Astrocyte (in vitro differentiated cells and primary cell): ENCODE data around the gene DENND6B. TPM values are rescaled to one million over a fixed set of nuclear protein-coding genes. Genes with fewer than 3 reads are reported as not detected.

ENCODE experiments used
- DNase-seq: peaks from one replicate; pipeline ENCODE4 v3.0.0-alpha.2; 2010; ENCODE audit warnings: low read depth
- FAIRE-seq: peaks from 2 replicates; lab custom pipeline; 2011; peaks lifted over from hg19 to GRCh38; lab: Jason Lieb, UNC
- H2AFZ ChIP-seq: 2 replicates; pipeline ENCODE4 v1.6.0; 2012; ENCODE audit warnings: low read depth, low read length, inconsistent platforms
- H3K27ac ChIP-seq: 2 replicates; pipeline ENCODE4 v1.5.1; 2011; ENCODE audit warnings: low read depth, low read length, inconsistent platforms
- H3K27me3 ChIP-seq: 2 replicates; pipeline ENCODE4 v1.6.0; 2011; ENCODE audit warnings: low read length, inconsistent platforms; ENCODE audit not compliant: insufficient read depth
- H3K36me3 ChIP-seq: 2 replicates; pipeline ENCODE4 v1.5.1; 2011; ENCODE audit warnings: low read length, inconsistent platforms; ENCODE audit not compliant: insufficient read depth
- H3K4me1 ChIP-seq: 2 replicates; pipeline ENCODE4 v1.5.1; 2011; ENCODE audit warnings: low read length, inconsistent platforms; ENCODE audit not compliant: insufficient read depth
- H3K4me2 ChIP-seq: 2 replicates; pipeline ENCODE4 v1.6.0; 2012; ENCODE audit warnings: low read length, inconsistent platforms
- H3K4me3 ChIP-seq: 2 replicates; pipeline ENCODE4 v1.5.1; 2011; ENCODE audit warnings: low read depth, mild to moderate bottlenecking, low read length, inconsistent platforms; ENCODE audit not compliant: insufficient read depth
- H3K79me2 ChIP-seq: 2 replicates; pipeline ENCODE4 v1.6.0; 2012; ENCODE audit warnings: mild to moderate bottlenecking, low read length, inconsistent platforms; ENCODE audit not compliant: insufficient read depth
- H3K9ac ChIP-seq: 2 replicates; pipeline ENCODE4 v1.6.0; 2012; ENCODE audit warnings: mild to moderate bottlenecking, low read length, inconsistent platforms
- H3K9me3 ChIP-seq: 2 replicates; pipeline ENCODE4 v1.5.1; 2012; ENCODE audit warnings: low read depth, mild to moderate bottlenecking, low read length, inconsistent platforms; ENCODE audit not compliant: insufficient read depth
- H4K20me1 ChIP-seq: 2 replicates; pipeline ENCODE4 v1.6.0; 2012; ENCODE audit warnings: low read length, inconsistent platforms; ENCODE audit not compliant: insufficient read depth
- H3K27ac Mint-ChIP-seq: one replicate; pipeline ENCODE4 v1.8.0; 2021; ENCODE audit warnings: mild to moderate bottlenecking, mixed read lengths; ENCODE audit not compliant: unreplicated experiment
- H3K27me3 Mint-ChIP-seq: one replicate; pipeline ENCODE4 v1.8.0; 2021; ENCODE audit warnings: low read depth, mixed read lengths; ENCODE audit not compliant: unreplicated experiment
- H3K36me3 Mint-ChIP-seq: one replicate; pipeline ENCODE4 v1.8.0; 2021; ENCODE audit warnings: low read depth, mixed read lengths; ENCODE audit not compliant: unreplicated experiment
- H3K4me1 Mint-ChIP-seq: one replicate; pipeline ENCODE4 v1.8.0; 2021; ENCODE audit warnings: low read depth, mixed read lengths; ENCODE audit not compliant: unreplicated experiment
- H3K4me3 Mint-ChIP-seq: one replicate; pipeline ENCODE4 v1.8.0; 2021; ENCODE audit warnings: mild to moderate bottlenecking, moderate library complexity, mixed read lengths; ENCODE audit not compliant: unreplicated experiment
- H3K9me3 Mint-ChIP-seq: one replicate; pipeline ENCODE4 v1.8.0; 2021; ENCODE audit warnings: mild to moderate bottlenecking, mixed read lengths; ENCODE audit not compliant: unreplicated experiment
- CTCF ChIP-seq: IDR thresholded peaks from 2 replicates; pipeline ENCODE4 v1.5.1; 2011; ENCODE audit warnings: low read depth, mild to moderate bottlenecking, inconsistent platforms, low read length, moderate library complexity; ENCODE audit not compliant: insufficient read depth
- EZH2 ChIP-seq: IDR thresholded peaks from 2 replicates; pipeline ENCODE4 v1.6.1; 2012; ENCODE audit warnings: mild to moderate bottlenecking, low read length, inconsistent platforms; ENCODE audit not compliant: insufficient read depth
- total RNA-seq: library from RNA; stranded (reverse); gene quantifications from 2 replicates; pipeline ENCODE4 v1.2.1, GENCODE V29; 2021

DENND6B gene
- total RNA-seq, 1 donor from 2014 or later: 5.4 TPM

- H2AFZ ChIP-seq: no peak overlapping the region
- H3K4me1 ChIP-seq: peaks cover 20% of the 10 kb centered on the region
- H4K20me1 ChIP-seq: peaks cover 87% of the 10 kb centered on the region
- H3K27ac ChIP-seq: no peak overlapping the region
- no peak overlapping the region for H3K9ac ChIP-seq
- no peaks in the 10 kb centered on the region for H3K9me3 Mint-ChIP-seq
- peaks cover 2% of the 10 kb centered on the region for H3K36me3 Mint-ChIP-seq
- H3K9me3 ChIP-seq: no peaks in the 10 kb centered on the region
- no peak for TF ChIP-seq EZH2
- DNase-seq (no peak), FAIRE-seq (no peak)
- H3K4me3 ChIP-seq: no peak overlapping the region
- peaks cover 14% of the 10 kb centered on the region for H3K4me1 Mint-ChIP-seq
- no peak overlapping the region for H3K27ac Mint-ChIP-seq
- no peaks in the 10 kb centered on the region for H3K27me3 Mint-ChIP-seq
- H3K4me3 Mint-ChIP-seq: no peak overlapping the region
- H3K36me3 ChIP-seq: peaks cover 6% of the 10 kb centered on the region
- no peaks in the 10 kb centered on the region for H3K27me3 ChIP-seq
- H3K4me2 ChIP-seq: no peak overlapping the region
- H3K79me2 ChIP-seq: peaks cover 79% of the 10 kb centered on the region
Observed at GRCh38 chr22:50289151-50289941, 37.5 kb downstream of the DENND6B start.

GRCh38 chr22:50287731-50288130, 39.1 kb downstream of the DENND6B start:
- H3K36me3 ChIP-seq: peaks cover 6% of the 10 kb centered on the region

GRCh38 chr22:50286701-50287318, 40.0 kb downstream of the DENND6B start:
- Histone ChIP-seq H3K4me3 (no peak overlapping the region), H3K4me1 (peaks cover 14% of the 10 kb centered on the region), H3K27me3 (no peaks in the 10 kb centered on the region), H3K4me2 (no peak overlapping the region), H3K27ac (no peak overlapping the region), H2AFZ (no peak overlapping the region), H3K9ac (no peak overlapping the region), H4K20me1 (peaks cover 68% of the 10 kb centered on the region), H3K9me3 (no peaks in the 10 kb centered on the region), H3K36me3 (peaks cover 11% of the 10 kb centered on the region), H3K79me2 (peaks cover 64% of the 10 kb centered on the region)
- Mint-ChIP-seq H3K27me3 (no peaks in the 10 kb centered on the region), H3K4me3 (no peak overlapping the region), H3K9me3 (no peaks in the 10 kb centered on the region), H3K36me3 (no peaks in the 10 kb centered on the region), H3K27ac (no peak overlapping the region), H3K4me1 (peaks cover 6% of the 10 kb centered on the region)
- TF ChIP-seq CTCF: no peak
- no peak for TF ChIP-seq EZH2
- DNase-seq (no peak), FAIRE-seq (no peak)

More at GRCh38 chr22:50287731-50288130, 39.1 kb downstream of the DENND6B start:
- H3K27ac ChIP-seq: no peak overlapping the region
- TF ChIP-seq EZH2 (no peak), CTCF (no peak)
- H3K4me1 ChIP-seq: peaks cover 10% of the 10 kb centered on the region
- H3K27me3 Mint-ChIP-seq: no peaks in the 10 kb centered on the region
- H3K4me3 Mint-ChIP-seq: no peak overlapping the region
- peaks cover 73% of the 10 kb centered on the region for H4K20me1 ChIP-seq
- no peak overlapping the region for H3K4me2 ChIP-seq
- H3K27ac Mint-ChIP-seq: no peak overlapping the region
- DNase-seq (no peak), FAIRE-seq (no peak)
- no peak overlapping the region for H3K9ac ChIP-seq
- H3K9me3 ChIP-seq: no peaks in the 10 kb centered on the region
- H2AFZ ChIP-seq: no peak overlapping the region
- H3K79me2 ChIP-seq: peaks cover 70% of the 10 kb centered on the region
- H3K4me1 Mint-ChIP-seq: peaks cover 12% of the 10 kb centered on the region
- peaks cover 2% of the 10 kb centered on the region for H3K36me3 Mint-ChIP-seq
- no peaks in the 10 kb centered on the region for H3K9me3 Mint-ChIP-seq
- no peak overlapping the region for H3K4me3 ChIP-seq
- H3K27me3 ChIP-seq: no peaks in the 10 kb centered on the region
